Stomach (tissue), 4 donors: Measurements from ENCODE around the gene C6orf89.

Source experiments
- CTCF ChIP-seq, 7 experiments: fragments of 450-650 bp in 4 of 7; fragments of 200-600 bp in 3 of 7; sonication (generic) in 3 of 7; IDR thresholded peaks; one replicate each; pipeline ENCODE4 v1.5.1; 2016 to 2019; ENCODE audit warnings: antibody characterized with exemption in 7 of 7, control low read depth in 2 of 7, mild to moderate bottlenecking in 1 of 7
- EP300 ChIP-seq: sonication (generic); formaldehyde crosslinking; IDR thresholded peaks from one replicate; pipeline ENCODE4 v1.6.1; 2017; ENCODE audit warnings: antibody characterized with exemption
- POLR2AphosphoS5 ChIP-seq, 3 donors: sonication (generic); formaldehyde crosslinking; IDR thresholded peaks; one replicate each; pipeline ENCODE4 v1.6.1; 2016; ENCODE audit warnings: antibody characterized with exemption in 3 of 3

- TF ChIP-seq POLR2AphosphoS5 (IDR thresholded peaks at IDR 0.05) (no peak), EP300 (no peak), CTCF (IDR thresholded peaks at IDR 0.05) (no peak)
Observed at GRCh38 chr6:36838896-36839748, 46.6 kb upstream of the C6orf89 start, which contains the start of gene CPNE5.
